Activated gamma-delta T cell treated with anti-CD3 and anti-CD28 coated beads, Interleukin-2, amount 50 U/mL, for 16 hours (primary cell): Measurements from ENCODE around the gene CHRM2.
"Not testable (repeated sequence)": the region's sequence is repeated elsewhere in the genome, so short reads cannot be mapped to it uniquely, and the experiment has no call there.

ENCODE experiments used
- DNase-seq: peaks from one replicate; pipeline ENCODE4 v3.0.0-alpha.2; 2020; ENCODE audit warnings: low read depth

Gene CHRM2

DNA sequence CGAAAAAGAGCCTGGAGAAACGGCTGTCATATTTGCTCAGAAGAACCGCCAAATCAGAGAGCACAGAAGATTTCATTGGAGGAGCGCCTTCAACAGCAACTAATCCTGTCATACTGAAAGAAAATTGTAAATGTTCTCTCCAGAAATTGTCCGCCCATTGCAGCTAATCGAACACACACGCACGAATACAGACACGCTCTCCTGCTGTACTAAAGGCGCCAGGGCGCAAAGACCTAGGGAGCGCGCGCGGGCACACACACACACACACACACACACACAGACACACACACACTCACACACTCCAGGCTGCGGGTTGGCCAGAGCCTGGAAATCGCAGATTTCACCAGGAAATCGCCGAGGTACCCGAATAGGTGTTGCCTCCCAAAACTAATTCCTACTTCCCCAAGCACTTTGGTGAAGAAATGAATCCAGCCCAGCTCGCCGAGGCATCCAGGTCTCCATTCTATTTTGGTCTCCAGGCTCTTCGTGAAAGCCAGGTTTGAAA, at the start of gene CHRM2:
Gene CHRM2, plus strand, starts transcription at position 157 of the 505 bp plus-strand sequence. CDS start 146,214 bp downstream, outside the sequence.
- no peak for DNase-seq

GRCh38 chr7:136831398-136831797, 37.1 kb upstream of the CHRM2 start:
- not testable (repeated sequence) for DNase-seq

DNA sequence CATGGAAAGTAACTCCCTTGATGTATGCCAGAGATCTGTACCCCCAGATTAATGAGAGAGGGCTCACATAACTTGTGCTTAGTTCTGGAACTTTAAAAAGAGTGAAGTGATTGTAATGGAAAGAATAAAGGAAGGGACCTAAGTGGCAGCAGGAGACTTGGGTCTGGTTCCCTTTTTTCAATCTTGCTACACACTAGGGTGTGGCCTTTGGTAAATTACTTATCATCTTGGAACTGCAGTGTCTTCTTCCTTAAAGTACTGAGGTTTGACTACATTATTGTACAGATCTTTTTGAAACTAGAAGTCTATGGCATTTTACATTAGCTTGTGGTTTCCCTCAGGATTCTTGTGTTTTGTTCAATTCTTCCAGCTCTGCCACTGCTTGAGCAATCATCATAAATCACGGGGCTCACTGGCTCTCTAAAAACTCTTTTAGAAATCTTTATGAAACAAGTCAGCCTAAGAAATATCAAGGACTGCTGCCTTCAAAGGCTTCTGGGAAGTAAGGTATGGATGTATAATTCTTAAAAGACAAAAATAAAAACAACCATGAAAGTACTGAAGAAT, 22.5 kb upstream of the CHRM2 start:
- DNase-seq: no peak

- no peak for DNase-seq
Observed at GRCh38 chr7:136847858-136848257, 20.6 kb upstream of the CHRM2 start.

DNA sequence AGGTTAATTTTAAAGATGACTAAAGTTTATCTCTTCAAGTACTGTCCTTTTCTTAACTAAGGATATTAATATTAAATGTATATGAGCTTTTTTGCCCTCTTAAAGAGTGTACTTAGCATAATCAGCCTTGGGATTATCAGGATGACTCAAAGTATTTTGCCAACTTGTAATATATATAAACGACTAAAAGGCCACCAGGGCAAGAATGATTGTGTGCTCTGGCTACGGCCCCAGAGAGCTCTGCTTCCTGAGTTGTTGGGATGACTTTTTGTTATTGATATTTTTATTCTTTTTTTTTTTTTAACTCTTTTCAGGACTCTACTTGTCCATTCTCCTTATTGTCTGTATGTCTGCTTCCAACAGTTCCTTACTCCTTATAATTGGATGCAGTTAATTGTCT, 14.8 kb upstream of the CHRM2 start:
- no peak for DNase-seq

DNA sequence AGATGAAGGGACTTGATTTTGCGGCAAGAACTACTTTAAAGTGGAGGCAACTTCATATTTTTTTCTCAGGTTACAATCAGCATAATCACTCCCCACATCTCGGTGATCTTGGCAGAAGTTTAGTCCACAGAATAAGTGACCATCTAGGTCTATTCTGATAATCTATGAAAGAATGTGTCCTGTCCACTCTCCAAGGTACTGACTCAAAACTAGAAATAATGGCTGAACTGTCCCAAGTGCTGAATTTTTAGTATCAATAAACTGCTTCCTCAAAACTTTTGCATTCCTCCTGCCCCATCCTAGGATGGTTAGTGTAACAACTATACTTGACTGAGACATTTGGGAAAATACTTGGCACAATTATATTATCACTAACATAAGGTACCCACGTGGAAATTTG, 10.9 kb upstream of the CHRM2 start:
- DNase-seq: no peak

GRCh38 chr7:136859803-136860202, 8.6 kb upstream of the CHRM2 start:
- no peak for DNase-seq

GRCh38 chr7:136865236-136865635, 3.2 kb upstream of the CHRM2 start:
- no peak for DNase-seq

DNA sequence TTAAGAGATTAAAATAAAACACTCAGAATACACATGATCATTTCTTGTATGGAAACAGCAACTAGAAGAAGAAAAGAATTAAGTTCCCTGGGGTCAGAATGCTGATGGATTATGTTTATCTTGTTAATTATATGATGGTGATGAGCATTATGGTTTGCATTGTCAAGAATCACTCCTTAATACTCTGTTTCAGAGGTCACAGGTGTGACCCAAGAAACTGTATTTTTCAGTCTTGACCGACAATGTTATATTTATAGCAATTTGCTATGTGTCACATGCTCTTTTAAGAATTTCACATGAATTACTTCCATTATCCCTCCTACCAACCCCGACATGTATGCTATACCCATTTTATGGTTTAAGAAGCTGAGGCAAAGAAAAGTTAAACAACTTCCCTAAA, 2.7 kb upstream of the CHRM2 start:
- no peak for DNase-seq

- no peak for DNase-seq
Observed at GRCh38 chr7:136869001-136869961, 829 bp downstream of the CHRM2 start.

GRCh38 chr7:136869991-136870865, 1.8 kb downstream of the CHRM2 start:
- no peak for DNase-seq

- no peak for DNase-seq
Observed at GRCh38 chr7:136870866-136871487, 2.5 kb downstream of the CHRM2 start.

DNA sequence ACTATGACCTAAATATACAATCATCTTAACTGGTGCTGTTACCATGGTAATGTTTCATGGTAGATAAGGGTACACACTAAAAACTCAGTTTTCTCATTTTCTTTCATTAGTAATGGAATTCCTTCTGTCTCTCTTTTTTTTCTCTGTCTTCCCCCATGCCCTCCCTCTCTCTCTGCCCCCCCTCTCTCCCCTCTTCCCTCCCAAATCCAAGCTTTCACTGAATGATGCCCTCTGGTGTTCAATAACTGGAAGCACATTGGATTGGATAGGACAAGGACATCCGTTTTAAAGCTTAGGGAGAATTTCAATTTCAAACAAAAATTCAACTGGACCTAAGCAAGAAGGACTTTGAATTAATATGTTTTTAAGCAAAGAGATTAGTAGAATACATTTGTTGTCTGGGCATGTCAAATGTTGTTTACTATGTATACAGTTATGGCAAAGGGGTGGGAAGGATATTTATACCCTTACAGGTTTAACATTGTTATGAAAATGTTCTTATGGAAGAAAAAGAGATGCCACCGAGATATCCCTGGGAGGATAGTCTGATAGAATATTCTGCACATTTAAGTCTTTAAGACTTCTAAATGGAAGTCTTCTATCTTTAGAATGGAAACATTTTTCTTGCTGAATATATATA, 6.1 kb downstream of the CHRM2 start:
- DNase-seq: no peak

DNA sequence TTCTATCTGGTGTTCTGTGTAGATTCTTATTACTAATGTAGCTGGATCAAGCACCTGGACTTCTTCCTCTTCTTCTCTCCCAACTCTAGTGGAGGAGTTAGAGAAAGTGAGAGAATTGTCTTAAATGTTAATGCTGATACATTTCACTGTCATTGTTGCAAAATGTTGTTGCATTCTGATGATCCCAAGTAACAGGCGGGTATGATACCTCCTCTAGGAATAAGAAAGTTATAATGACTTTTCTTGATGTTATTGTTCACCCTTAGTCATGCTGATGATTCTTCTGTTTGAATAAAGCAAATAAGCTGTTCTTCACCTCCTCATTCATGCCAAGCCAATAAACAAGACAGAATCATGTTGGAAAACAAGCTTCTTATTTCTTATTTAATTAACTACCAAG, 9.1 kb downstream of the CHRM2 start:
- DNase-seq: no peak

GRCh38 chr7:136877990-136878389, 9.5 kb downstream of the CHRM2 start:
- DNase-seq: no peak

GRCh38 chr7:136878878-136879277, 10.4 kb downstream of the CHRM2 start:
- no peak for DNase-seq

DNA sequence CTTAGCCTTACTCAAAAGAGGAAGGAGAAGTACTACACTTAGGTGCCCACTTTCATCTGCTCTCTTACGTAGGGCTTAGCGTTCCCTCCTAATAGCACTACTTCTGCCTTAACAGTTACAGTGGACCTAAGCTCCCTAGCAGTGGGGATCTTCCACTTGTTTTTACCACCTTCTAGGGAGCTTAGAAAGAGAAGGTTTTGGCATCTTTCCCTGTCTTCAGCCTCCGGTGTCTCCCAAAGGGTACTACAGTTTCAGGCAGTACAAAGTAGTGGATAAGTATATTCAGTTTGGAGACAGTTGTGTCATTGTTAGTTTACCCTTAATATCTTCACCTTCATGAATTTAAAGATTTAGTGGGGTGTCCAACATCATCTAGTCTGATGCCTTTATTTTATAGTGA, 14.6 kb downstream of the CHRM2 start:
- DNase-seq: no peak

GRCh38 chr7:136884492-136884891, 16.0 kb downstream of the CHRM2 start:
- DNase-seq: no peak

GRCh38 chr7:136887317-136887716, 18.9 kb downstream of the CHRM2 start:
- DNase-seq: no peak

GRCh38 chr7:136890399-136890798, 21.9 kb downstream of the CHRM2 start:
- no peak for DNase-seq

- DNase-seq: no peak
Observed at GRCh38 chr7:136891850-136892249, 23.4 kb downstream of the CHRM2 start.
